VCaP (cell line): ENCODE results near the gene ID1.
A peak's percentile ranks its signal among the peaks of the same experiment; 100 is the strongest.
"Not testable (repeated sequence)": the region's sequence is repeated elsewhere in the genome, so short reads cannot be mapped to it uniquely, and the experiment has no call there.

Experiments
- H3K27ac ChIP-seq: fragments of 450-650 bp; 2 replicates; pipeline ENCODE4 v1.5.1; 2017
- CTCF ChIP-seq: fragments of 450-650 bp; conservative IDR thresholded peaks from 2 replicates; pipeline ENCODE4 v1.5.1; 2017; ENCODE audit warnings: mild to moderate bottlenecking, moderate library complexity

Gene ID1

GRCh38 chr20:31620246-31620645, 15.2 kb downstream of the ID1 start:
- no peak overlapping the region for H3K27ac ChIP-seq
- TF ChIP-seq CTCF: no peak

GRCh38 chr20:31623123-31623505, 18.0 kb downstream of the ID1 start:
- peak overlapping the region; percentile 69 for H3K27ac ChIP-seq

- H3K27ac ChIP-seq: not testable (repeated sequence)
These were observed 21.4 kb downstream of the ID1 start for GRCh38 chr20:31626534-31626933.

GRCh38 chr20:31628057-31628456, 23.0 kb downstream of the ID1 start:
- H3K27ac ChIP-seq: not testable (repeated sequence)

GRCh38 chr20:31630187-31630790, 25.2 kb downstream of the ID1 start:
- TF ChIP-seq CTCF: no peak
- H3K27ac ChIP-seq: no peak overlapping the region

GRCh38 chr20:31632548-31633338, 27.7 kb downstream of the ID1 start:
- no peak for TF ChIP-seq CTCF
- H3K27ac ChIP-seq: no peak overlapping the region

GRCh38 chr20:31633339-31633914, 28.3 kb downstream of the ID1 start:
- no peak for TF ChIP-seq CTCF
- no peak overlapping the region for H3K27ac ChIP-seq

GRCh38 chr20:31637660-31638059, 32.6 kb downstream of the ID1 start, which contains the start of gene COX4I2:
Gene COX4I2 (plus strand): TSS chr20:31637912. CDS start chr20:31639018, 1,106 bp downstream.
- no peak for TF ChIP-seq CTCF
- H3K27ac ChIP-seq: no peak within 1 kb of the TSS

- H3K27ac ChIP-seq: no peak overlapping the region
- no peak for TF ChIP-seq CTCF
These were observed 33.2 kb downstream of the ID1 start for GRCh38 chr20:31638317-31638716.
